GM12865 (cell line): ENCODE measurements around the gene RMND1.
"Not testable (repeated sequence)": the region's sequence is repeated elsewhere in the genome, so short reads cannot be mapped to it uniquely, and the experiment has no call there.

ENCODE experiments used
- DNase-seq: peaks from one replicate; pipeline ENCODE4 v3.0.0; 2010; ENCODE audit warnings: low read depth
- H3K4me3 ChIP-seq: 2 replicates; pipeline ENCODE4 v1.5.1; 2011; ENCODE audit warnings: mild to moderate bottlenecking, low read depth, low read length, control low read depth
- CTCF ChIP-seq: IDR thresholded peaks from 2 replicates; pipeline ENCODE4 v1.5.1; 2011; ENCODE audit warnings: low read length, control low read depth, low read depth, inconsistent platforms; ENCODE audit not compliant: insufficient read depth; ENCODE audit errors: missing control alignments

Gene RMND1

GRCh38 chr6:151482290-151482689, 30.4 kb upstream of the RMND1 start:
- peak; percentile 49 for DNase-seq
- no peak overlapping the region for H3K4me3 ChIP-seq
- no peak for TF ChIP-seq CTCF

- DNase-seq, result no peak
- H3K4me3 ChIP-seq, result no peak overlapping the region
- TF ChIP-seq CTCF, result no peak
Measured at GRCh38 chr6:151481786-151482185, 29.9 kb upstream of the RMND1 start.

- TF ChIP-seq CTCF, result no peak
- no peak for DNase-seq
- no peak overlapping the region for H3K4me3 ChIP-seq
Measured at GRCh38 chr6:151478670-151479069, 26.7 kb upstream of the RMND1 start.

- TF ChIP-seq CTCF, result no peak
- H3K4me3 ChIP-seq, result no peak overlapping the region
- no peak for DNase-seq
Measured at GRCh38 chr6:151477726-151478125, 25.8 kb upstream of the RMND1 start.

GRCh38 chr6:151475653-151476523, 24.0 kb upstream of the RMND1 start:
- DNase-seq, result peak; percentile 56
- H3K4me3 ChIP-seq, result peak overlapping the region; percentile 20; the same call in 1 of the 2 replicates
- TF ChIP-seq CTCF, result peak; percentile 57

- no peak for DNase-seq
- no peak for TF ChIP-seq CTCF
- H3K4me3 ChIP-seq, result no peak overlapping the region
Measured at GRCh38 chr6:151464702-151465101, 12.8 kb upstream of the RMND1 start.

- DNase-seq, result no peak
- TF ChIP-seq CTCF, result no peak
Measured at GRCh38 chr6:151461673-151462072, 9.7 kb upstream of the RMND1 start.

GRCh38 chr6:151455751-151456398, 3.9 kb upstream of the RMND1 start:
- DNase-seq, H3K4me3 ChIP-seq: not testable (repeated sequence)

More at GRCh38 chr6:151461673-151462072, 9.7 kb upstream of the RMND1 start:
- no peak overlapping the region for H3K4me3 ChIP-seq
